GM11168 (cell line): ENCODE measurements around the gene AKAP5.

Experiments used
- in situ Hi-C: fragments of 300-500 bp; cut with MboI; formaldehyde crosslinking; loops from one replicate; pipeline ENCODE4 v1.12.0; 2022; ENCODE audit warnings: low sequenced_read_pairs; ENCODE audit not compliant: unreplicated experiment

AKAP5 gene

GRCh38 chr14:64465191-64465822 lies at the start of gene AKAP5:
TSS of gene AKAP5 (plus strand) at chr14:64465499. CDS start at chr14:64468395, 2,896 bp downstream.
- in situ Hi-C loops = no loop called here

- in situ Hi-C loops = no loop called here
These were observed 48.9 kb upstream of the AKAP5 start for GRCh38 chr14:64416348-64416932.

GRCh38 chr14:64417055-64417770 lies 48.1 kb upstream of the AKAP5 start:
- in situ Hi-C loops = no loop called here

- in situ Hi-C loops = no loop called here
These were observed 47.6 kb upstream of the AKAP5 start for GRCh38 chr14:64417771-64418125.

- in situ Hi-C loops = no loop called here
These were observed 46.3 kb upstream of the AKAP5 start for GRCh38 chr14:64419003-64419402.

- in situ Hi-C loops = no loop called here
These were observed 44.1 kb upstream of the AKAP5 start for GRCh38 chr14:64421166-64421565.

- in situ Hi-C loops = no loop called here
These were observed 43.3 kb upstream of the AKAP5 start for GRCh38 chr14:64422005-64422404.

- in situ Hi-C loops = no loop called here
These were observed 42.5 kb upstream of the AKAP5 start for GRCh38 chr14:64422756-64423155.

GRCh38 chr14:64423987-64424386 lies 41.3 kb upstream of the AKAP5 start:
- in situ Hi-C loops = no loop called here

- in situ Hi-C loops = no loop called here
These were observed 30.8 kb upstream of the AKAP5 start for GRCh38 chr14:64434528-64434927.

- in situ Hi-C loops = no loop called here
These were observed 27.0 kb upstream of the AKAP5 start for GRCh38 chr14:64438181-64438841.

GRCh38 chr14:64439141-64439540 lies 26.2 kb upstream of the AKAP5 start:
- in situ Hi-C loops = no loop called here

- in situ Hi-C loops = no loop called here
These were observed 24.8 kb upstream of the AKAP5 start for GRCh38 chr14:64440494-64440893.

- in situ Hi-C loops = no loop called here
These were observed 22.9 kb upstream of the AKAP5 start for GRCh38 chr14:64442300-64442988.

GRCh38 chr14:64444140-64444539 lies 21.2 kb upstream of the AKAP5 start:
- in situ Hi-C loops = no loop called here

GRCh38 chr14:64444984-64445845 lies 20.1 kb upstream of the AKAP5 start:
- in situ Hi-C loops = no loop called here

GRCh38 chr14:64447876-64448670 lies 17.2 kb upstream of the AKAP5 start:
- in situ Hi-C loops = no loop called here

GRCh38 chr14:64450255-64450654 lies 15.0 kb upstream of the AKAP5 start:
- in situ Hi-C loops = no loop called here

GRCh38 chr14:64454671-64455070 lies 10.6 kb upstream of the AKAP5 start:
- in situ Hi-C loops = no loop called here
